GM19438 (cell line): ENCODE data around the gene MNAT1.
"Not testable (repeated sequence)": the region's sequence is repeated elsewhere in the genome, so short reads cannot be mapped to it uniquely, and the experiment has no call there.

Experiments used
- ATAC-seq: cut with Tn5 transposase; IDR thresholded peaks from one replicate; pipeline ENCODE4 v1.9.1; 2021; ENCODE audit warnings: low read depth; ENCODE audit not compliant: unreplicated experiment

The MNAT1 gene

DNA sequence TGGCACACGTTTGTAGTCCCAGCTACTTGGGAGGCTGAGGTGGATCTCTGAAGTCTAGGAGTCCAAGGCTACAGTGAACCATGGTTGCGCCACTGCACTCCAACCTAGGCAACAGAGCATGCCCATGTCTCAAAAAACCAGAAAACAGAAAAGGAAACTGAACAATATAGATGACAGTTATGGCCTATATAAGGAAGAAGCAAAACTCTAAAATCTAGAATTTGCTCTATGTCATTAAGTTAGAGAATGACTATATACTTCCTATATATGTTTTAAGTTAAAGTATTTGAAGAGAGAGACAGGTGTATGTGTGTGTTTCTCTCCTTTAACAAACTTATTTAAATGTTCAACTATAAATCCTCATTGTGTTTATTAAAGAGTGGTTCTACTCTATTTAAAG, 65.8 kb downstream of the MNAT1 start:
- ATAC-seq, result no peak

- ATAC-seq, result no peak
These were observed 69.3 kb downstream of the MNAT1 start for GRCh38 chr14:60803871-60804270.

DNA sequence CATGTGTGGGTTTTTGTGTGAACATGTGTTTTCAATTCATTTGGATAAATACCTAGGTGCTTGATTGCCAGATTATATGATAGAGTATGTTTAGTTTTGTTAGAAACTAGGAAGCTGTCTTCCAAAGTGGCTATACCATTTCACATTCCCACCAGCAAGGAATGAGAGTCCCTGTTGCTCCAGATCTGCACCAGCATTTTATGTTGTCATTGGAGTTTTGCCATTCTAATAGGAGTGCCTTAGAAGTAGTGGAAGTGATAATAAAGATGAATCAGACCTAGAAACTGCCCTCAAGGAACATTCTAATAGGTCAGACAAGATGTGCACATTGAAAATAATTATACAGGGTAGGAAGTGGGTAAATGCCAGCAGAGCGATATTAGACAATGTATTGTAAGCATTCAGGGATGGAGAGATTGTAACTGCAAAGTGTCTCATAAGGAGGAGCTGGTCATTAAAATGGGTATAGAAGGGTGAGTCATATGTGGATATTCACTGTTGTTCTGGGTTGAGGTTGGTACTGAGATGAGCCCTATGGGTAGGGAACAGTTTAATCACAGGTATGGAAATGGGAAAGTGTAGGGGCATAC, 71.4 kb downstream of the MNAT1 start:
- ATAC-seq, result no peak

- ATAC-seq, result no peak
These were observed 72.7 kb downstream of the MNAT1 start for GRCh38 chr14:60807247-60807646.

DNA sequence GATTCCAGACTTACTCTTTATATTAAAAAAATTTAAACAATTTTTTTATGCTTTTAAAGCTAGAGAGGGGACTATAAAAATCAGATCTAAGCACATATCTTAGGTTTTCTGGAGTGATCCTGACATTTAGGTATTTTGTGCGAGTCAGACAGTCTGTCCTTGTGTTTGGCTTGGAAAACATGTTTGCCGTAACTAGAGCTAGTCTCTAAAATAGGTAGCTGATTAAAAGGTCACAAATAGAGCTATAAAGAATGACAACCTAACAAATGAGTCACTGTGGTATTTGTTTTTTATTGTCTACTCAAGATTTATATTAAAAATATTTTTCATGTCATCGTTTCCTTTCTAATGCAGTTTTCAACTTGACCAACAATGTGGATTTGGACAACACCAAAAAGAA, 73.4 kb downstream of the MNAT1 start:
- ATAC-seq, result no peak

- no peak for ATAC-seq
These were observed 78.4 kb downstream of the MNAT1 start for GRCh38 chr14:60812987-60813386.

DNA sequence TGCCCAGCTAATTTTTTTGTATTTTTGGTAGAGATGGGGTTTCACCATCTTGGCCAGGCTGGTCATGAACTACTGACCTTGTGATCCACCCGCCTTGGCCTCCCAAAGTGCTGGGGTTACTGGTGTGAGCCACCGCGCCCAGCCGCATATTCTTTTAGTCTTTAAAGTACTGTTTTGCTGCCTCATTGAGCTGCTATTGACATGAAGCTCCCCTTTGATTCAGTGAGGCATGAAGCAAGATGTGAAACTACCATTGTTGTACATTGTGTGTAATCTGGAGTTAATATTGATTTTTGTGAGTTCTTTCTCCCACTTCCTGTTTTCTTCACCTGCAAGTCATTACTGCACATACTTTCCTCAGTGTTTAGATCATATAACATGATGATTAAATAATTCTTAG, 80.8 kb downstream of the MNAT1 start:
- peak; percentile 94 for ATAC-seq

GRCh38 chr14:60817113-60817512, 82.6 kb downstream of the MNAT1 start:
- no peak for ATAC-seq

DNA sequence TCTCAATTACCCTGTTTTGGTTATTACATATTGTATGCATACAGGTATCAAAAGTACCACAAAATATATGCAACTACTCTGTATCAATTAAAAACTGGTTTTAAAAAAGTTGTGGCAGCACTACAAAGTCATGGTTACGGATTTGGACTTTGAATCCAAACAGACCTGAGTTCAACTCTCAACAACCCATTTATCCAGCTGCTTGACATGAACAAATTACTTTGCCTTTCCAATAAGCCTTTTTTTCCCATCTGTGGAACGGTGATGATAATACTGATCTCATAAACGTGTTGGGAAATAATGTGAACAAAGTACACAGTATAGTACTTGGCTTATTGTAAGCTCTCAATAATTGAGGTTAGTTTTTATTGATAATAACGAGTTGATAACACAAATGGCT, 85.0 kb downstream of the MNAT1 start:
- no peak for ATAC-seq

DNA sequence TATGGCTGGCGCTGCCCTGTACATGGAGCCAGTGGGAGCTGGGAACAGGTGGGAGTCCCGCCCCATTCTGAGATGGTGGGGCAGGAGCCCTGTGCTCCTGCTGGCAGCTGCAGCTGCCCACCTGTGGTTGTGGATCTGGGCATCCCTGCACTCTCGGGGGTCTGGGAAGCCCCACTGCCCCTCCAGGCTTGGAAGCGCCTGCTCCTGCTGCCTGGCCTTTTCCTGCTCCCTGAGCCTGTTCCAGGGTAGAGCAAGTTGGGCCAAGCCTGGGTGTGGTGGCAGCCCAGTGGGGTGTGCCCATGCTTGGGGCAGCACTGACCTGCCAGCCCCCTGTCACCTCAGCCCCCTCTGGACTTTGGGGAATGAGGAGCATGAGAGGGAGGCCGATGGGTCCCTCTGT, 104.0 kb downstream of the MNAT1 start:
- ATAC-seq, result no peak

DNA sequence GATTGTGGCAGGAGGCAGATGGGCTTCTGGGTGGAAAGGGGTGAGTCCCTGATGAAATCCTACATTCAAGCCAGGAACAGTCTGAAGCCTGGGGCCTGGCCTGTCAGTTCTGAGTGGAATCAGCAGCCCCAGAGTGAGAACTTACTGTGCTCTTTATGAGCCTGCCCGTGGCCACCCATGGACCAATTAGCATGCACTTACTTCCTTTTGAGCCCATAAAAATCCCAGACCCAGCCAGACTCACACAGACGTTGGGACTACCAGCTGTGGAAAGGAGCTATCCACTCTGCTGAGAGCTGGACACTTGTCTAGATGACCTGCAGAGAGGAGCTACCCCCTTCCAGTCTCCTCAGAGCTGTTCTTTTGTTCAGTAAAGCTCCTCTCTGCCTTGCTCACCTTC, 104.5 kb downstream of the MNAT1 start:
- no peak for ATAC-seq

- no peak for ATAC-seq
These were observed 105.1 kb downstream of the MNAT1 start for GRCh38 chr14:60839657-60840056.

DNA sequence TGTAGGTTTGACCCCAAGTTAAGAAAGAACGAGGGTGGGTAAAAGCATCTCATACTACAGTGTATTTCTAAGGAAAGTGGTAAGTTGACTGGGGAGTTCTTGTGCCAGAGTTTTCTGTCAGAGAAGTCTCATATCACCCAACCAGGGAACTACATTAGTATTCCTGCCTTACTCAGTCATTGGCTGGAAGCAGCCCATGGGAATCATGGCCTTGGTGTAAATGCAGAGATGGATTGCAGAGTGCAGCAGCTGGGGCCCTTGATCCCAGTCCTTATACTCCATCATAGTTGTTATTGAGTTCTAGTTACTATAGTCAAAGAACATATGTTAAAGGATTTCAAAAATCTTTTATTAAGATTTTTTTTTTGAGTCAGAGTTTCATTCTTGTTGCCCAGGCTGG, 105.8 kb downstream of the MNAT1 start:
- ATAC-seq, result no peak

GRCh38 chr14:60845523-60845922, 111.0 kb downstream of the MNAT1 start:
- peak; percentile 87 for ATAC-seq

DNA sequence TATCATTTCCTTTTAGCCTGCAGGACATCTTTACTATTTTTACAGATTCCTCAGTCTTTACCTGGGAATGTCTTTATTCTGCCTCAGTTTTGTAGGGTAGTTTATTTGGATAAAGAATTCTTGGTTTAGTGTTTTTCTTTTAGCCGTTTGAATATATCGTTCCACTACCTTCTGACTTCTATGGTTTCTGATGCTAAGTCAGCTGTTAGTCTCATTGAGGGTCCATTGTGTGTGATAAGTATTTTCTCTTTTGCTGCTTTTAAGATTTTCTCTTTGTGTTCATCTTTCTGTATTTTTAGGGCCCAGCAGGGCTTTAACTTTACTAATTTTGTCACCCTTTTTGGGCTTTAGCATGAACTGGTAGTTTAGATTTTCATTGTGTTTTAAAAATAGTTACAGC, 113.5 kb downstream of the MNAT1 start:
- no peak for ATAC-seq

GRCh38 chr14:60851692-60852091, 117.1 kb downstream of the MNAT1 start:
- not testable (repeated sequence) for ATAC-seq

- ATAC-seq, result no peak
These were observed 121.5 kb downstream of the MNAT1 start for GRCh38 chr14:60856111-60856510.

GRCh38 chr14:60859525-60859924, 125.0 kb downstream of the MNAT1 start:
- ATAC-seq, result no peak

- ATAC-seq, result no peak
These were observed 127.1 kb downstream of the MNAT1 start for GRCh38 chr14:60861545-60862140.

GRCh38 chr14:60862283-60862682, 127.7 kb downstream of the MNAT1 start:
- no peak for ATAC-seq

GRCh38 chr14:60863249-60863648, 128.7 kb downstream of the MNAT1 start:
- no peak for ATAC-seq

- no peak for ATAC-seq
These were observed 131.0 kb downstream of the MNAT1 start for GRCh38 chr14:60865378-60866127.
